SK-N-SH (cell line): ENCODE results near the gene CCND1.

Experiments used
- EP300 ChIP-seq, 2 experiments: IDR thresholded peaks; 2 replicates each; pipeline versions ENCODE4 v1.4.0 to v1.6.1; 2012; ENCODE audit warnings: borderline replicate concordance in 1 of 2, low read depth in 1 of 2, low read length in 1 of 2
- GABPA ChIP-seq: IDR thresholded peaks from 2 replicates; pipeline ENCODE4 v1.4.0; 2012; ENCODE audit warnings: low read depth, mild to moderate bottlenecking
- NFIC ChIP-seq: IDR thresholded peaks from 2 replicates; pipeline ENCODE4 v1.4.0; 2012; ENCODE audit warnings: borderline replicate concordance
- POLR2AphosphoS5 ChIP-seq: IDR thresholded peaks from 2 replicates; pipeline ENCODE4 v1.6.1; 2012; ENCODE audit warnings: low read depth, low read length
- TAF1 ChIP-seq: IDR thresholded peaks from 2 replicates; pipeline ENCODE4 v1.6.1; 2012; ENCODE audit warnings: low read depth, mild to moderate bottlenecking, low read length, moderate library complexity, borderline replicate concordance
- TCF12 ChIP-seq: IDR thresholded peaks from 2 replicates; pipeline ENCODE4 v1.4.0; 2012
- TF ChIP-seq, protein P1 (sequence below): fragments of 200-600 bp; sonication (generic); IDR thresholded peaks from 2 replicates; pipeline ENCODE4 v1.6.1; 2017; ENCODE audit warnings: antibody characterized with exemption, mild to moderate bottlenecking, moderate library complexity
- TF ChIP-seq, protein P2 (sequence below): IDR thresholded peaks from 2 replicates; pipeline ENCODE4 v1.4.0; 2012; ENCODE audit warnings: low read depth, borderline replicate concordance
- TF ChIP-seq, protein P3 (sequence below): IDR thresholded peaks from 2 replicates; pipeline ENCODE4; 2012

DNA sequence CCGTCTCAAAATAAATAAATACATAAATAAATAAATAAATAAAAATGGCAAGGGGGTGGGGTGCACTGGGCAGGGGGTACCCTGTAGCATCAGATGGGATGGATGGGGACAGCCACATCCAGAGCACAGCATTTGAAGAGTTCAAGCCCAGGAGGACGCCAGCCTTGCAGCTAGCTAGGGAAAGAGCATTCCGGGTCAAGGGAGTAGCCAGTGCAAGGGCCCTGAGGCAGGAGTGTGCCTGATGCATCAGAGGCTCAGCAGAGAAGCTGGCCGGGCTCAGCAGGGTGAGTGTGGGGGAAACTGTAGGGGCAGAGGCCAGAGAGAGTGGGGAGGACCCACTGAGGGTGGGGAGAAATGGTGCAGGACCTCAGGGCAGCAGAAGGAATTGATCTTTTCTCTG lies 23.7 kb upstream of the CCND1 start:
- TF ChIP-seq NFIC: no peak
- TF ChIP-seq, protein P1, sequence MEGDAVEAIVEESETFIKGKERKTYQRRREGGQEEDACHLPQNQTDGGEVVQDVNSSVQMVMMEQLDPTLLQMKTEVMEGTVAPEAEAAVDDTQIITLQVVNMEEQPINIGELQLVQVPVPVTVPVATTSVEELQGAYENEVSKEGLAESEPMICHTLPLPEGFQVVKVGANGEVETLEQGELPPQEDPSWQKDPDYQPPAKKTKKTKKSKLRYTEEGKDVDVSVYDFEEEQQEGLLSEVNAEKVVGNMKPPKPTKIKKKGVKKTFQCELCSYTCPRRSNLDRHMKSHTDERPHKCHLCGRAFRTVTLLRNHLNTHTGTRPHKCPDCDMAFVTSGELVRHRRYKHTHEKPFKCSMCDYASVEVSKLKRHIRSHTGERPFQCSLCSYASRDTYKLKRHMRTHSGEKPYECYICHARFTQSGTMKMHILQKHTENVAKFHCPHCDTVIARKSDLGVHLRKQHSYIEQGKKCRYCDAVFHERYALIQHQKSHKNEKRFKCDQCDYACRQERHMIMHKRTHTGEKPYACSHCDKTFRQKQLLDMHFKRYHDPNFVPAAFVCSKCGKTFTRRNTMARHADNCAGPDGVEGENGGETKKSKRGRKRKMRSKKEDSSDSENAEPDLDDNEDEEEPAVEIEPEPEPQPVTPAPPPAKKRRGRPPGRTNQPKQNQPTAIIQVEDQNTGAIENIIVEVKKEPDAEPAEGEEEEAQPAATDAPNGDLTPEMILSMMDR: no peak
- no peak for TF ChIP-seq TAF1
- TF ChIP-seq, protein P2, sequence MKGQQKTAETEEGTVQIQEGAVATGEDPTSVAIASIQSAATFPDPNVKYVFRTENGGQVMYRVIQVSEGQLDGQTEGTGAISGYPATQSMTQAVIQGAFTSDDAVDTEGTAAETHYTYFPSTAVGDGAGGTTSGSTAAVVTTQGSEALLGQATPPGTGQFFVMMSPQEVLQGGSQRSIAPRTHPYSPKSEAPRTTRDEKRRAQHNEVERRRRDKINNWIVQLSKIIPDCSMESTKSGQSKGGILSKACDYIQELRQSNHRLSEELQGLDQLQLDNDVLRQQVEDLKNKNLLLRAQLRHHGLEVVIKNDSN: no peak
- no peak for TF ChIP-seq POLR2AphosphoS5
- TF ChIP-seq, protein P3, sequence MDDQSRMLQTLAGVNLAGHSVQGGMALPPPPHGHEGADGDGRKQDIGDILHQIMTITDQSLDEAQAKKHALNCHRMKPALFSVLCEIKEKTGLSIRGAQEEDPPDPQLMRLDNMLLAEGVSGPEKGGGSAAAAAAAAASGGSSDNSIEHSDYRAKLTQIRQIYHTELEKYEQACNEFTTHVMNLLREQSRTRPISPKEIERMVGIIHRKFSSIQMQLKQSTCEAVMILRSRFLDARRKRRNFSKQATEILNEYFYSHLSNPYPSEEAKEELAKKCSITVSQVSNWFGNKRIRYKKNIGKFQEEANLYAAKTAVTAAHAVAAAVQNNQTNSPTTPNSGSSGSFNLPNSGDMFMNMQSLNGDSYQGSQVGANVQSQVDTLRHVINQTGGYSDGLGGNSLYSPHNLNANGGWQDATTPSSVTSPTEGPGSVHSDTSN: no peak
- no peak for TF ChIP-seq GABPA
- no peak for TF ChIP-seq TCF12
- TF ChIP-seq EP300 (IDR thresholded peaks at IDR 0.05; ENCODE audit: borderline replicate concordance in 1 of 2, low read depth in 1 of 2, low read length in 1 of 2): no peak
